NCI-H1048 (cell line): Measurements from ENCODE around the gene CST11.

ENCODE experiments used
- DNase-seq: peaks from one replicate; lab custom pipeline; 2025; lab: John Stamatoyannopoulos, UW

The CST11 gene

DNA sequence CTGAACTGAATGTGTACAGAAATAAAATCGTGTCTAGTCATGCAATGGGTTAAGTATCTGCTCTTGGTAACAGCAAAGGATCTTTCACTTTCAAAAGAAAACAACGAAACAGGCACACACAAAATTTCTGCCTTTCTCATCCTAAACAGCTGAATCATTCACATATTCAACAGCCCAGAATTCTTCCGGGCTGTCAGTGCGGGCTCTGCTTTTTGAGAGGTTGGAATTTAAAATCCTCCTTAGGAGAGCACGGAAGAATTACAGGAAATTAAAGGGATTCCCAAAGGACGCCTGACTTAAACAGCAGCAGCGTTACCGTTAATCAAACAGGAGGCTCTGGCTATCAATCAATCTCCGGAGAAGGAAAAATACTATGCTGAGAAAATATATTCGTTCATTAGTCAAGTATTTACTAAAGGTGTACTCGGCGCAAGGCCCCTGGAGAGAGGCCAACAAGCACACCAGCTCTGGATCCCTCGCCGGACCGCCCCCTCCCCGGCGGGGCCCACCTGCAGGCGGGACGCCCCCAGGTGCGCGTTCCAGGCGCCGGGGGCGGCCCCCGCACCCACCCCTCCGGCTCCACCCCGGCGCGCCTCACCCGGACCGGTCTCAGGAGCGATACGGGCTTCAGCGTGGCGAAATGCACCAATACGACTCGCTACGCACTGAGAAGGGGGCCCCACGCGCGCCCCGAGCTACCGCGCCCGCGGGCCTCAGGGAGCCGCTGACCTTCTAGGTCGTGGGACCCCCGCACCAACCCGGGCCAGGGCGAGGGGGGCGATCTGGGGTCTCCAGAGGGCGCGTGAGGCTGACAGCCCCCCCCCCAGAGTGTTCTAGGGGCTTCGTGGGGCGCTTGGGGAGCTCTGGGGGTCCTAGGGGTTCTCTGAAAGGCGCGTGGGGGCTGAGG lies 32.4 kb downstream of the CST11 start:
- DNase-seq = no peak

GRCh38 chr20:23419657-23419994 lies 33.0 kb downstream of the CST11 start:
- DNase-seq = no peak

GRCh38 chr20:23417861-23418260 lies 34.8 kb downstream of the CST11 start:
- DNase-seq = no peak

- no peak for DNase-seq
Measured at GRCh38 chr20:23415959-23416583, 36.6 kb downstream of the CST11 start.

DNA sequence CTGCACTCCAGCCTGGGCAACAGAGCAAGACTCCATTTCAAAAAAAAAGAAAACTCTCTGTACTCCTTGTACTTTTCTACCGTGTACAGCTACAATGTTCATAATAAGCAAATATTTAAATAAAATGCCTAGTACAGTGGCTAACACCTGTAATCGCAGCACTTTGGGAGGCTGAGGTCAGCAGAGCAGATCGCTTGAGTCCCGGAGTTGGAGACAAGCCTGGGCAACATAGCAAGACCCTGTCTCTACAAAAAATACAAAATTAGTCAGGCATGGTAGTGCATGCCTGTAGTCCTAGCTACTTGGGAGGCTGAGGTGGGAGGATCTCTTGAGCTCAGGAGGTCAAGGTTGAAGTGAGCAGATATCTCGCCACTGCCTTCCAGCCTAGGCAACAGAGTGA lies 37.1 kb downstream of the CST11 start:
- no peak for DNase-seq

- no peak for DNase-seq
Measured at GRCh38 chr20:23414526-23415188, 38.0 kb downstream of the CST11 start.

DNA sequence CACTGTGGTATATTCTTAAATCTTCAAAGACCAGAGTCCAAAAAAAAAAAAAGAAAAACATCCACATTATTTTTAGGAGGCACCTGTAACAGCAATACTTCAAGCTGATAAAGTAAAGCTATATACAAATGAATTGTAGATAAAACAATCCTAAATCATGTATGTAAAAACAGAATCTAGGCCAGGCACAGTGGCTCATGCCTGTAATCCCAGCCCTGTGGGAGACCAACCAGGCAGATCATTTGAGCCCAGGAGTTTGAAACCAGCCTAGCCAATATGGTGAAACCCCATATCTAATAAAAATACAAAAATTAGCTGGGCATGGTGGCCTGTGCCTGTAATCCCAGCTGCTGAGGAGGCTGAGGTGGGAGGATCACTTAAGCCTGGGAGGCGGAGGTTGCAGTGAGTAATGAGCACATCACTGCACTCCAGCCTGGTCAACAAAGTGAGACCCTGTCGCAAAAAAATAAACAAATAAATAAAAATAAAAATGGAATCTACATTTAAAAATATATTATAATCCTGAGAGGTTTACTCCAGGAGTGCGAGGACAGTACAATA lies 38.7 kb downstream of the CST11 start:
- no peak for DNase-seq

DNA sequence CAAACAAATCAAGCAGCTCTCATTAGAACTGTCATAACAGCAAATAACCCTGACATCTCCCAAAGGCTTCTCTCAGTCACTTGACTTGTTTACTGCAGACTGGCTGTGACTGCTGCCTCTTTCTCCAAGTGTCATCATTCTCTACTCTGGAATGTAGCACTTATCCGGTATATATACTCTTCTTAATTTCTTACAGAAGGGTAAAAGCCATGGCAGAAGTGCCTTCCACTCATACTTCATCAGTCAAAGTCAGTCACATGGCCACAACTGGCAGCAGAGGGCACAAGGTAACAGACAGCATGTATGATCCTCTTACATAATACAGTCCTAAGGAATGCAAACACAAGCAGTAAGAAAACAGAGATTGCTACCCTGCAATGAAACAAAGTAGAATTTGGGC lies 40.6 kb downstream of the CST11 start:
- DNase-seq = no peak

- DNase-seq = no peak
Measured at GRCh38 chr20:23410916-23411695, 41.6 kb downstream of the CST11 start.

DNA sequence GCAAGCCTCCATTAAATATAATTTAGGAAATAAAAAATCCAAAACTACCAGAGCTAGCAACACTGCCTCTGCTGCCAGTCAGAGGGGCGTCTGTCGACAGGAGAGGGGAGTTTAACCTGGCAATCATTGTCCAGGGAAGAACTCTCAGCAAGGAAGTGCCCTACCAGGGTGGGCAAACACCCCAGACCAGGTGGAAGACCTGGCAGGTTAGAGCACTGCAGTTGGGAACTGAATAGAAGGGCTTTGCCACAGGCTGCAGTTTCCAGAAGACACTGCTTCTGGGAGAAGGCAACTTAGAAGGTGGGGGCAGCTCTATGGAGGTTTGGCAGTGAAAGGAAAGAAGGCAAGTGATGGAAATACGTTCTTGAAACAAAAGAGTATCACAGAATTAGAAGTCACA lies 42.9 kb downstream of the CST11 start:
- DNase-seq = no peak

DNA sequence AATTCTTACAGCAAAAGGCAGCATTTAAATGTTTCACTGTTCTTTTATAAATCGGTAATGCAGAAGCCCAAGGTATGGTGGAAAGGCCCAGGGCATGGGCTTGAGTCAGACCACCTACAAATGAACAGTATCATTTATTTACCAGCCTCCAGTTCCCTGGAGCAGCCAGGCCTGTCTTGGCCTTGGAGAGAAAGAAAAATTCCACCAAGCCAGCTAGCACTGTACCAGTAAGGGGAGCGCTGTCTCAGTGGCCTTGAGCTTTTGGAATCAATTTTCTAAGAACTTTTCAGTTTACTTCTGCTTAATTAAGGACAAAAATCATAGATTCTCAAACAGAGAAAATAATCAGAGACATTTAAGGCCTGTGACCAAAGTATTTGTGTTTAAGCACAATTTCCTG lies 43.7 kb downstream of the CST11 start:
- DNase-seq = no peak

GRCh38 chr20:23407781-23408464 lies 44.8 kb downstream of the CST11 start:
- no peak for DNase-seq

- no peak for DNase-seq
Measured at GRCh38 chr20:23406880-23407279, 45.8 kb downstream of the CST11 start.

DNA sequence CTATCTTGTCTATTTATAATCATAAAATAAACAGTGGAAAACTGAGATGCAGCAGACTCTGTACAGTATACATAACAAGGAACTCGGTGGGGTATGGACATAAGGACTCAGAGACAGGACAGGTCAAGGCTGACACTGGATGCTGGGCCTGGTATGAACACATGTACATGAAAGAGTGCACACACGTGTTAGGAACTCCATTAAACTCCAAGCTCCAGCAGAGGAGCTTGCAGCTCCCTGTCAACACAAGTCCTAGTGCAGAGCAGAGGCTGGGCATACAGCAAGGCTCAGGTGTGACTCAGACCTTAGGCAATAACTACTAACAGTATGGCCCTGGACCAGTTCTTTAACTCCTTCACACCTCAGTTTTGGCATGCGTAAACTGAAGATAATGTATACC lies 48.5 kb downstream of the CST11 start:
- no peak for DNase-seq

- no peak for DNase-seq
Measured at GRCh38 chr20:23403751-23404150, 48.9 kb downstream of the CST11 start.

- DNase-seq = no peak
Measured at GRCh38 chr20:23401051-23401450, 51.6 kb downstream of the CST11 start.
